HEK293 (cell line): ENCODE data around the gene NABP1.

Source experiments
- TF ChIP-seq, protein P1 (sequence below): fragments of 450-650 bp; formaldehyde crosslinking; IDR thresholded peaks from 2 replicates; pipeline ENCODE4 v1.5.1; 2016; ENCODE audit warnings: missing biosample characterization, missing genetic modification characterization
- TF ChIP-seq, protein P2 (sequence below): fragments of 450-650 bp; IDR thresholded peaks from 2 replicates; pipeline ENCODE4 v1.5.1; 2018; ENCODE audit warnings: missing biosample characterization, mild to moderate bottlenecking, missing genetic modification characterization

DNA sequence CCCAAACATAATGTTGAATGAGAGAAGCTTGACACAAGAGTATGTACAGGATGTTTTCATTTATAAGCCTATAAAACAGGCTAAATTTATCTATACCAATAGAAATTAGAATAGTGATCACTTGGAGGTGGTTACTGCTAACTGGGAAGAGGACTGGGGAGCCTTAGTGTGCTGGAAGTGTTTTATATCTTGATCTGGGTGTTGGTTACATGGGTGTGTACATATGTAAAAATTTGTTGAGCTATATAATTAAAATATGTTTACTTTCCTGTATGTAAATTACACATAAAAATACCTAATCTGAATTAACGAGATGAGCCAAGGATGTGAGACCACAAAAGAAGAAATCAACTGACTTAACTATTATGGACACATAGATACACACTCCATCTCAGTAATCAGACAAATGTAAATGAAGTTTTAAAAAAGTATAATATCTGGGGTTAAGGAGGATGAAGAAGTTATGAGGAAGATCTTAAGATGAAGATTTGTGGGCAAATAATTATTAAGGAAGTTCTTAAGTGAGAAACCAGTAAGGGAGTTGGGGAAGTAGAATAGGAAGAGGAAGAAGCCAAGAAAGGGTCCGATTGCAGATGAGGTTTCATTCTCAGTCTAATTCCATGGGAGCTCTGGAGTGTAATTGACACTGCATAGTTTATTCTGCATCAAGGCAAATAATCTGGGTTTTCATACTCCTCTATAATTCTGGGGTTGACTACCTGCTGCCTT is 32.3 kb upstream of the NABP1 start:
- TF ChIP-seq, protein P1, sequence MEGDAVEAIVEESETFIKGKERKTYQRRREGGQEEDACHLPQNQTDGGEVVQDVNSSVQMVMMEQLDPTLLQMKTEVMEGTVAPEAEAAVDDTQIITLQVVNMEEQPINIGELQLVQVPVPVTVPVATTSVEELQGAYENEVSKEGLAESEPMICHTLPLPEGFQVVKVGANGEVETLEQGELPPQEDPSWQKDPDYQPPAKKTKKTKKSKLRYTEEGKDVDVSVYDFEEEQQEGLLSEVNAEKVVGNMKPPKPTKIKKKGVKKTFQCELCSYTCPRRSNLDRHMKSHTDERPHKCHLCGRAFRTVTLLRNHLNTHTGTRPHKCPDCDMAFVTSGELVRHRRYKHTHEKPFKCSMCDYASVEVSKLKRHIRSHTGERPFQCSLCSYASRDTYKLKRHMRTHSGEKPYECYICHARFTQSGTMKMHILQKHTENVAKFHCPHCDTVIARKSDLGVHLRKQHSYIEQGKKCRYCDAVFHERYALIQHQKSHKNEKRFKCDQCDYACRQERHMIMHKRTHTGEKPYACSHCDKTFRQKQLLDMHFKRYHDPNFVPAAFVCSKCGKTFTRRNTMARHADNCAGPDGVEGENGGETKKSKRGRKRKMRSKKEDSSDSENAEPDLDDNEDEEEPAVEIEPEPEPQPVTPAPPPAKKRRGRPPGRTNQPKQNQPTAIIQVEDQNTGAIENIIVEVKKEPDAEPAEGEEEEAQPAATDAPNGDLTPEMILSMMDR, result no peak
- TF ChIP-seq, protein P2, sequence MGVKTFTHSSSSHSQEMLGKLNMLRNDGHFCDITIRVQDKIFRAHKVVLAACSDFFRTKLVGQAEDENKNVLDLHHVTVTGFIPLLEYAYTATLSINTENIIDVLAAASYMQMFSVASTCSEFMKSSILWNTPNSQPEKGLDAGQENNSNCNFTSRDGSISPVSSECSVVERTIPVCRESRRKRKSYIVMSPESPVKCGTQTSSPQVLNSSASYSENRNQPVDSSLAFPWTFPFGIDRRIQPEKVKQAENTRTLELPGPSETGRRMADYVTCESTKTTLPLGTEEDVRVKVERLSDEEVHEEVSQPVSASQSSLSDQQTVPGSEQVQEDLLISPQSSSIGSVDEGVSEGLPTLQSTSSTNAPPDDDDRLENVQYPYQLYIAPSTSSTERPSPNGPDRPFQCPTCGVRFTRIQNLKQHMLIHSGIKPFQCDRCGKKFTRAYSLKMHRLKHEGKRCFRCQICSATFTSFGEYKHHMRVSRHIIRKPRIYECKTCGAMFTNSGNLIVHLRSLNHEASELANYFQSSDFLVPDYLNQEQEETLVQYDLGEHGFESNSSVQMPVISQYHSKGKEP (tag by site-specific recombination), result no peak
